ELR (cell line): Measurements from ENCODE around the gene LRRIQ1.
"Not testable (repeated sequence)": the region's sequence is repeated elsewhere in the genome, so short reads cannot be mapped to it uniquely, and the experiment has no call there.

Source experiments
- DNase-seq: peaks from one replicate; pipeline ENCODE4 v3.0.0-alpha.2; 2015; ENCODE audit warnings: low read depth

LRRIQ1 gene, protein sequence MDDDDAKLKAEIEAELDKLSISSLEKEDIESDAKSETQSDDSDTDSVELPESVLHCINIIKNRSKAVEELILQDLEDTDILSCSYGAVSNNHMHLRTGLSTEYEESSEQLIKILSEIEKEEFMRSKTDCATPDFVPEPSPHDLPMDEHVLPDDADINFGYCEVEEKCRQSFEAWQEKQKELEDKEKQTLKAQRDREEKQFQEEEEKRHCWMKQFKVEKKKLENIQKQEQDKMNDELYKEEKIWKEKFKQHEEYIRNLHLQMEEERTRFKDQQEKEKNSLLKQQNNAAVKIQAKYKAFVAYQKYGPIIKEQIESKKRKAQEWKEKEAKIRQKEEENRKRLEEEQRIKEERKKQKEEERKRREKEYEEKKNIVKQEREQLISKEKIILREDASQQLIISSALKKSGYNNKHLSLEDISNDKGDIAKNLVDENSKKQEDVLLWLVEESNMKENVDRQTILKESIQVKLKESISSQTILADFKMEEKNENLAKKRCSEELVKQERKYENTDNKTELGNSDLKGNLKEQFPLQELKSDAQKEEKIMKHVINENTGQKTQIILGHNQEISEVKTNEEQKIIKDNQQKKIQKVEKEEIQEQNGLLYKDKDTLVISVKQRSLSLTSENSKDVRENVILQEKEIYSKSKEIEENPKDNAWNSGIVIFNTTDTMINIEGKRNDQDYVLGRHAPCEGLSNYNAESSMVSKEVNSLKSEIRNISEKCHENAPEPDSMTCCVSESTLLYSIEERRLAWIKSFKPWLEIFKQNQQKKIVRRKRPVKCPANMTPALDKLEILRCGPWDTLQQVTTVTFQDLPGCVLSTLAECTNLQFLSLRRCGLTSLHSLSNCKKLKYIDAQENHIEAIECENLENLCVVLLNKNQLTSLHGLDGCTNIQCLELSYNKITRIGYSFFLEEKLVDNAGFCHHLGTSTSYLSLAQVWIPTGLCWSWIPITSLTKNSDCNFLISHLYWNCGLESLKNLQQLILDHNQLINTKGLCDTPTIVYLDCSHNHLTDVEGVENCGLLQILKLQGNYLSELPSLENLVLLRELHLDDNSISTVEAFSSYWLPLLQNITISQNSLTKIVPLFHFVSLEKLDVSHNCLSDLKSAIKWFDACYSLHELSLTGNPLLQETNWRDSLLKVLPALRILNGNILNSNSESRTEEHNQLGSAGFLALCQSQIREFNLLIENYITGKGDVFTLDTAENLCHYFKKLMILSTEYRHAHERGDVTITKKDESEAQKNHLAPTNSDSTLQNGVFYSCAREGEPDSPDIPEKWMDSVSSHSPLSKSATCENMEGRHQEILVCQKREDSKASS (N-terminal part only)

GRCh38 chr12:85036234-85036707 is at the start of gene LRRIQ1, which contains the start of gene TSPAN19:
Gene LRRIQ1 (plus strand): TSS chr12:85036351. CDS start chr12:85038177, 1,826 bp downstream.
Gene TSPAN19 (minus strand): TSS chr12:85036277. CDS start chr12:85029946, 6,331 bp downstream.
- DNase-seq = peak; percentile 92

DNA sequence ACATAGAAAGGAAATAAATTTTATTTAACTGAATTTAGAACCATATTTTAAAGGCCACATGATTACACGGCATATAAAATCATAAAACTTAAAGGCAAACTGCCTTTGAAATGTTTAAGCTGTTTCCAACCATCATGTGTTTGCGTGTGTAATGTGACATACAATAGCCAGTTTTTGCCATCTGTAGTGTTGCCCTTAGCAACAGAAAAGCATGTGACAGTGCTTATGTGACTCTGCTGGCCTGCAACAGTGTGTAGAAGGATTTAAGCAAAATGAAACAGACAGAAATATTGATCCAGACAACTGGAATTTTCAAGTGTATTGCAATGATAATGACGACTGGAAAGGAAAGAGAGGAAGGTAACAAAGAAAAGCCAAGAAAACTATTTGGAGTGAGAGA is 49.6 kb upstream of the LRRIQ1 start:
- DNase-seq = peak; percentile 32

GRCh38 chr12:84994426-84994825 is 41.7 kb upstream of the LRRIQ1 start:
- no peak for DNase-seq

- DNase-seq = no peak
Observed at GRCh38 chr12:84995641-84996040, 40.5 kb upstream of the LRRIQ1 start.

DNA sequence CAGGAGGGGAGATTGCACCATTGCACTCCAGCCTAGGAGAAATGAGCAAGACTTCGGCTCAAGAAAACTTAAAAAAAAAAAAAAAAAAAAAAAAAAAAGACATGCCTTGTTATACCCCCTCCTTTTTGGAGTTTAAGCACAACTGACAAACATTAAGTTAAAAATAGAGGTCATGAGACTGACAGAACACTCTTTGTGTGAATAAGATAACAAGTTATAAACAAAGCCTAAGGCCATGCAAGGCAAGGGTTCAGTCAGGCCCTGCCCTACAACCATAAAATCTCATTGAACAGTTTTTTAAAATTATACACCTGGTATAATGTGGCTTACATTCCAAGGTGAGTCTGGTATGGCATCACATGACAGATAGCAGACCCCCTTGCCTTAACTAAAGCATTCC is 39.4 kb upstream of the LRRIQ1 start:
- DNase-seq = no peak

DNA sequence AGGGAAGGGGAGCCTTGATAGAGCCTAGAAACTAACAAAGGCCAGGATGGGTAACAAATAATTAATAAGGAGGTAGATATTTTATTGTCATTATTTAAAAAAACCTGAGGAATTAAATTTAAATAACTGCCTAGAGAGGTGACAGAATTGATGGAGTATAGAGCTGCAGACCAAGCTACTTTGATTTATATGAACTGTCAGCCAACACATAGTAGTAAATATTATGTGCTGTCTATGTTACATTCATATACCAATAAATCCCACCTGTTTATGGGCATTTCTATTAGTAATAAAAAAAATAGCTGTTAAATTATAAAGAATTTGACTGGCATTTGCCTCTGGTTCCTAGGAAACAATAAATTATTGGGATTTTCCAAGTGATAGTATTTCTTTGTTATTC is 37.8 kb upstream of the LRRIQ1 start:
- no peak for DNase-seq

DNA sequence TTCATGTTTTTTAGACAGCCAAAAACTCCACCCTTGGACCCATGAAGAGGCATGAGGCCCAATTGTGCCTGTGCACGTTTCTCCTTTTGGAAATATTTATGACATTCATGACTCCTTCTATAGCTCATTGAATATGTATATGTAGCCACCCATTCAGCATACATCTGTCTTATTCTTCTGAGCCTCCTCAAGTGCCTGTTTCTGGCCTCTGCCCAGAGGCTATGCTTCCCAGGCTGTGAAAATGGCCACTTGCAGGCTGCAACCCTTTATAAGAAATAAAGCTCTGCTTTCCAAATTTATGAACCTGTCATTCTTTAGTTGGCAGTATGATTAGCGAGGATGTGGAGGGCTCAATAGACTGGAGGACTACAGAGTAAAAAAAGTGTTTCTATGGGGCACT is 35.4 kb upstream of the LRRIQ1 start:
- no peak for DNase-seq

- no peak for DNase-seq
Observed at GRCh38 chr12:85002778-85003296, 33.3 kb upstream of the LRRIQ1 start.

GRCh38 chr12:85004204-85004603 is 31.9 kb upstream of the LRRIQ1 start:
- no peak for DNase-seq

DNA sequence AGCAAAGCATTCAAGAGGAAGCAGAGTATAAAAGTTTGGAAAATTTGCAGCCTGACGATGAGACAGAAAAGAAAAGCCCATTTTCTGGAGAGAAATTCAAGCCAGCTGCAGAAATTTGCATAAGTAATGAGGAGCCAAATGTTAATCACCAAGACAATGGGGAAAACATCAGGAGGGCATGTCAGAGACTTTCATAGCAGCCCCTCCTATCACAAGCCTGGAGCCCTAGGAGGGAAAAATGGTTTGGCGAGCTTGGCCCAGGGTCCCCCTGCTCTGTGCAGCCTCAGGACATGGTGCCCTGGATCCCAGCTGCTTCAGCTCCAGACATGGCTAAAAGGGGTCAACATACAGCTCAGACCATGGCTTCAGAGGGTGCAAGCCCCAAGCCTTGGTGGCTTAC is 31.1 kb upstream of the LRRIQ1 start:
- not testable (repeated sequence) for DNase-seq

DNA sequence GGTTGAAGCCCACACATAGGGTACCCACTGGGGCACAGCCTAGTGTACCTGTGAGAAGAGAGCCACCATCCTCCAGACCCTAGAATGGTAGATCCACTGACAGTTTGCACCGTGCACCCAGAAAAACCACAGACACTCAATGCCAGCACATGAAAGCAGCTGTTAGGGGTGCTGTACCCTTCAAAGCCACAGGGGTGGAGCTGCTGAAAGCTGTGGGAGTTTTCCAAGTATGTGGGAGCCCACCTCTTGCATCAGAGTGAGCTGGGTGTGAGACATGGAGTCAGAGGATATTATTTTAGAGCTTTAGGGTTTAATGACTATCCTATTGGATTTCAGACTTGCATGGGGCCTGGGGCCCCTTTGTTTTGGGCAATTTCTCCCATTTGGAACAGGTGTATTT is 30.5 kb upstream of the LRRIQ1 start:
- no peak for DNase-seq

GRCh38 chr12:85006206-85006605 is 29.9 kb upstream of the LRRIQ1 start:
- no peak for DNase-seq

DNA sequence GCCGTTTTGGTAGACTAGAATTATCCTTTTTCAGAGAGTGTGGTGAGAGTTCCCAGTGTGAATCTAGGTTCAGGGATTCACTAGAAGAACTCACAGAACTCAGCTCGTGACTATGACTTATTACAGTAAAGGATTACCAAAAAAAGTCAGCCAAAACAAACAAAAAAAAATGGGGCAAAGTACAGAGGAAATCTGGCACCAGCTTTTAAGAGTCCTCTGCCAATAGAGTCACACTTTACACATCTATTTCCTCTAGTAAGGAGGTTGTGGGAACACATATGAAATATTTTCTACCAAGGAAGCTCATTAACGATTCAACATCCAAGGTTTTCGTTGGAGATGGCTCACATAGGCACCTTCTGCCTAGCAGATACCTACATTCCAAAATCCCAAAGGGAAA is 28.3 kb upstream of the LRRIQ1 start:
- no peak for DNase-seq

GRCh38 chr12:85016413-85016812 is 19.7 kb upstream of the LRRIQ1 start:
- peak; percentile 96 for DNase-seq

DNA sequence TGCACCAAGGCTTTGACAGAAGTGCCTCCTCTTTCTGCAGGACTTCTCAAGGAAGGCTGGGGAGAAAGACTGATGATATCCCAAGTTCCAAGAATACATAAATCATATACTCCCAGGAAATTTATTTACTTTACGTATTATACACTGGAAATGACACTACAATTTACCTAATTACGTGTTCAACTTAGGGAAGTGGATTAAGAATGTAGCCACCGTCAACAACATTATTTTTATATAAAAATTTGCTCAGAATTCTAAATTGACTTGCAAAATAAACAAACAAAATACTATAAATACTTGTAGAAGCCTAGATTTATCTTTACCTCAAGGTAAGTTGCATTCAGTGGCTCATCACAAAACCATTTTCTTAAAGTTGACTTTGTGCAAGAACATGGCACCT is 19.0 kb upstream of the LRRIQ1 start:
- DNase-seq = no peak

DNA sequence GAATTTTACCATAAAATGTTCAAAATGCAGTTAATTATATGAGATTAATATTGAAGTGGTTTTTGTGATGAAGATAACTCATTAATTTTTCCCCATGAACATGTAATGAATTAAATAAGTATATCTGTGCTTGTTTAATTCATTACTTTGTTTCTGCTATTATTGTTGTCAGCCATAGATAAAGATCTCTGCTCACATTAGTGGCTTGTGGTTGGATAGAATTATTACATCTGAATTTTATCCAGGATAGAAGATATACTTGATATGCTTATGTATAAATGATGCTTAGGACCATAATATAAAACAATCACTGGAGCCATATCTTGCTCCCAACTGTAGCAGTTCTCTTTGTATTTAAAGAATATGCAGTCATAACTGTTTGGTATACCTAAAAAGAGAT is 18.5 kb upstream of the LRRIQ1 start:
- DNase-seq = no peak

DNA sequence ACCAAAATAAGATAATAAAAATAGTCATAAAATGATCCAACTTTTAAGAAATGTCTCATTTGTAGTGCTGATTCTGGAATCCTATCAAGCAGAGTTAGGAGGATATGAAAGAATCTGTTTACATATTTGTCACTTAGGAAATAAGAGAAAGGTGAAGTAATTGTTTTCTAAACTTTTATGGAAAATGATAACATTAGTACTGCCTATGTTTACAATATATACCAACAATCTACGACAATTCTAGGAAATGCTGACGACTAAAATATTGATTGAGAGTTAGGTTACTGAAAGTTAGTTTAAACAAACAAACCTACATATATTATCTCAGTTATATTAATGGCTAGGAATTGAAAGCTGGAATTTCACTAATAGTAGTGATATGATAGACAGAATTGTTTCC is 18.1 kb upstream of the LRRIQ1 start:
- DNase-seq = no peak

DNA sequence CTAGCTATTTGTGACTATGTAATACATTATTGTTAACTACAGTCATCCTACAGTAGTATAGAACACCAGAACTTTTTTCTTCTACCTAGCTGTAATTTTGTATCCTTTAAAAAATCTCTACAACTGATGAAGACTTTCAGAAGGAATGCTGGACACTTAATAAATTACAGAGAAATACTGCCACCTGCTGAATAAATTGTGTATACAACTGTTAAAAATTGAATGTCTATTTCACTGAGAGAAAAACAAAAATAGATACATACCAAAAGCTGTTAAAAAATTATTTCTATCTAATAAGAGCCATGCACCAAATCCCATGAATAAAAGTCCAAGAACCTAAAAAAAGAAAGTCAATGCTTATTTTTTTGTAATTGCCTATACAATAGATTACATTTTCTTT is 6.7 kb upstream of the LRRIQ1 start:
- peak; percentile 70 for DNase-seq

GRCh38 chr12:85036733-85037132 is 582 bp downstream of the LRRIQ1 start:
- peak; percentile 10 for DNase-seq

DNA sequence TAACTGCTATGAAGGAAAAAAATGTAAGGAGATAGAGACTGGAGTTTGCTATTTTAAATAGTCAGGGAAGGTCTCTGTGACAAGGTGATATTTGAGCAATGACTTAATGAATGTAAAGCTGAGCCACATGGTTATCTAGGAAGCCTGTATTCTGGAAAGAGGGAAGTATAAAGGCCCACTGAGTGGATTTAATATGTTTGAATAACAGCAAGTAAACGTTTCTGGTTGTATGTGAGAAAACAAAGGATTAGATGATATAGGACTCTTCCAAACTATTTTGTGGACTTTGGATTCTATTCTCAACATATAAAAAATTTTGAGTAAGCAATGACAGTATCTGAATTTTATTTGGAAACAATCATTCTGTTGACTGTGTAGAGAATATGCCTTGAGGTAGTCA is 5.2 kb downstream of the LRRIQ1 start:
- no peak for DNase-seq

DNA sequence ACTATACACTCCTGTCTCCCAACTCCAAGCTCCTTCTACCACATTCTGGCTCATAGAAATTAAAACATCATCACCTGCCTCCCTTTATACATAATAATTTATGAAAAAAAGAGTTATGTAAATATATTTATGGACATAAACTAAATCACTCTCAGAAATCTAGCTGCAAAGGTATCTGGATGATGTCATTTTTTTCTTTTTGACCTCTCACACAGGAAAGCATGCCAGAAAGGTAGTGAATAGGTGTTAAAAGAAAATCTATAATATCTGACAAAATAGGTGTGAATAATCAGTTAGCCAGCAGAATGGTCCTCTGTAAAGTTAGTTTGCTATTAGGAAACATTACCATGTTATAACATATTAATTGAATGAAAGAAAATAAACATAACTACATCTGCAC is 7.7 kb downstream of the LRRIQ1 start:
- no peak for DNase-seq
